Measurements from ENCODE around the gene NR6A1. TPM values are rescaled to one million over a fixed set of nuclear protein-coding genes. Genes with fewer than 3 reads are reported as not detected.

Gene NR6A1
- total RNA-seq, 1 donor from 2014 or later, result 4.0 TPM

GRCh38 chr9:124752967-124753366 is 18.1 kb downstream of the NR6A1 start:
- Histone ChIP-seq H3K9me3 (no peaks in the 10 kb centered on the region), H3K36me3 (no peaks in the 10 kb centered on the region), H3K27me3 (no peaks in the 10 kb centered on the region), H3K4me1 (no peaks in the 10 kb centered on the region), H3K4me3 (no peak overlapping the region), H3K27ac (no peak overlapping the region)
- intact Hi-C loops (cut with DNase I), result no loop called here
- DNase-seq, result no peak
- ATAC-seq, result peak; percentile 66
- TF ChIP-seq, protein P1, sequence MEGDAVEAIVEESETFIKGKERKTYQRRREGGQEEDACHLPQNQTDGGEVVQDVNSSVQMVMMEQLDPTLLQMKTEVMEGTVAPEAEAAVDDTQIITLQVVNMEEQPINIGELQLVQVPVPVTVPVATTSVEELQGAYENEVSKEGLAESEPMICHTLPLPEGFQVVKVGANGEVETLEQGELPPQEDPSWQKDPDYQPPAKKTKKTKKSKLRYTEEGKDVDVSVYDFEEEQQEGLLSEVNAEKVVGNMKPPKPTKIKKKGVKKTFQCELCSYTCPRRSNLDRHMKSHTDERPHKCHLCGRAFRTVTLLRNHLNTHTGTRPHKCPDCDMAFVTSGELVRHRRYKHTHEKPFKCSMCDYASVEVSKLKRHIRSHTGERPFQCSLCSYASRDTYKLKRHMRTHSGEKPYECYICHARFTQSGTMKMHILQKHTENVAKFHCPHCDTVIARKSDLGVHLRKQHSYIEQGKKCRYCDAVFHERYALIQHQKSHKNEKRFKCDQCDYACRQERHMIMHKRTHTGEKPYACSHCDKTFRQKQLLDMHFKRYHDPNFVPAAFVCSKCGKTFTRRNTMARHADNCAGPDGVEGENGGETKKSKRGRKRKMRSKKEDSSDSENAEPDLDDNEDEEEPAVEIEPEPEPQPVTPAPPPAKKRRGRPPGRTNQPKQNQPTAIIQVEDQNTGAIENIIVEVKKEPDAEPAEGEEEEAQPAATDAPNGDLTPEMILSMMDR (IDR thresholded peaks at IDR 0.05), result no peak

- ATAC-seq (no peak), DNase-seq (no peak)
- H3K4me1 ChIP-seq, result no peaks in the 10 kb centered on the region
- TF ChIP-seq, protein P1 (IDR thresholded peaks at IDR 0.05), result no peak
- H3K9me3 ChIP-seq, result no peaks in the 10 kb centered on the region
- H3K36me3 ChIP-seq, result no peaks in the 10 kb centered on the region
- intact Hi-C loops (cut with DNase I), result no loop called here
- no peak overlapping the region for H3K27ac ChIP-seq
- no peak overlapping the region for H3K4me3 ChIP-seq
- no peaks in the 10 kb centered on the region for H3K27me3 ChIP-seq
Measured at GRCh38 chr9:124749781-124750180, 21.3 kb downstream of the NR6A1 start.

DNA sequence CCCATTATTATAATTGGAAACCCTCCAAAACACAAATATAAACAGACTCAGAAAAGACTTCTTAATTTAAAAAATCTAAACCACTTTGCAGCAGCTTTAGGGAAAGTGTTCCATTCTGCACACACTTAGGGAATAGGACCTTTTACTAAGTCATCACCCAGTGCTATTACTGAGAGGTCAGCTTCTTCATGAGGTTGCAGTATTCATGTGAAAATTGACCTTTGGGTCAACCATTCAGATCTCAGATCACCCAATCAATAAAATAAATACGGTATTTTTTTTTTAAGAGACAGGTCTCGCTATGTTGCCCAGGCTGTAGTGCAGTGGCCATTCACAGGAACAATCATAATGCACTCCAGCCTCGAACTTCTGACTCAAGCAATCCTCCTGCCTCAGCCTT is 21.8 kb downstream of the NR6A1 start:
- H3K4me3 ChIP-seq, result no peak overlapping the region
- TF ChIP-seq, protein P1 (IDR thresholded peaks at IDR 0.05), result no peak
- no peak overlapping the region for H3K27ac ChIP-seq
- no peak for ATAC-seq
- intact Hi-C loops (cut with DNase I), result no loop called here
- H3K36me3 ChIP-seq, result no peaks in the 10 kb centered on the region
- no peak for DNase-seq
- no peaks in the 10 kb centered on the region for H3K27me3 ChIP-seq
- no peaks in the 10 kb centered on the region for H3K4me1 ChIP-seq
- no peaks in the 10 kb centered on the region for H3K9me3 ChIP-seq

DNA sequence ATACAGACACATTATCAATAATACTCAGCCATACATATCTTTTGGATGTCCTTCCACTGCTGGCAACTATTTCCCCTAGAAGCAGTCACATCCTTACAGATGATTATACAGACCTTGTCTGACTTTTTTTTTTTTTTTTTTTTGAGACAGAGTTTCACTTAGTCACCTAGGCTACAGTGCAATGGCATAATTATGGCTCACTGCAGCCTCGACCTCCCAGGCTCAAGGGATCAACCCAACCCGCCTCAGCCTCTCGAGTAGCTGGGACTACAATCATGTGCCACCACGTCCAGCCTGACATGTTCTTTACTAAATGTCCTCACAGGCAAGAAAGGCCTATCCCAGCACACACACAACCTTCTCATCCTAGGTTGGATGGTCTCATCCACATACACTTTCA is 24.0 kb downstream of the NR6A1 start:
- TF ChIP-seq, protein P1 (IDR thresholded peaks at IDR 0.05), result no peak
- Histone ChIP-seq H3K9me3 (no peaks in the 10 kb centered on the region), H3K27me3 (no peaks in the 10 kb centered on the region), H3K36me3 (no peaks in the 10 kb centered on the region), H3K4me1 (no peaks in the 10 kb centered on the region), H3K27ac (no peak overlapping the region), H3K4me3 (no peak overlapping the region)
- no peak for DNase-seq
- intact Hi-C loops (cut with DNase I), result no loop called here
- no peak for ATAC-seq

- H3K4me3 ChIP-seq, result no peak overlapping the region
- intact Hi-C loops (cut with DNase I), result no loop called here
- no peaks in the 10 kb centered on the region for H3K9me3 ChIP-seq
- no peak for ATAC-seq
- no peaks in the 10 kb centered on the region for H3K4me1 ChIP-seq
- H3K27me3 ChIP-seq, result no peaks in the 10 kb centered on the region
- no peak for DNase-seq
- no peak overlapping the region for H3K27ac ChIP-seq
- TF ChIP-seq, protein P1 (IDR thresholded peaks at IDR 0.05), result no peak
- H3K36me3 ChIP-seq, result no peaks in the 10 kb centered on the region
Measured at GRCh38 chr9:124743686-124744348, 27.3 kb downstream of the NR6A1 start.

DNA sequence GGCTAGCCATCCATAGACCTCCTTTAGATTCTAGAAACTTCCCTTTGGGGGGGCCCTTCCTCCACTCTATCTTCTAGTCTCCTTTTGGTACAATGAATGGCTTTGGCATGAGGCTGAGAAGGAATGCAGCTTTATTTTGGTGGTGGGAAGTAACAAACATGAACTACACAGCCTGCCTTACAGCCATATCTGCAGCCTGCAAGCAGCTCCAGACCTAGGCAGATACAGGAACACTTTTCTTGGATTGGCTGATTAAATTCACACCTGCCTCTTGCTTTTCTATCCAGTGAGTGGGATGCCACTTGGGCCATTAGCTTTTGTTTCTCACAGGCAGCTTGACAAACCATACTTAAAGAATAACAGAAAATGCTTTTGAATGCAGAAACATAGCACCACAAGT is 28.2 kb downstream of the NR6A1 start:
- intact Hi-C loops (cut with DNase I), result no loop called here
- Histone ChIP-seq H3K27me3 (no peaks in the 10 kb centered on the region), H3K27ac (no peak overlapping the region), H3K9me3 (no peaks in the 10 kb centered on the region), H3K4me3 (no peak overlapping the region), H3K36me3 (no peaks in the 10 kb centered on the region), H3K4me1 (no peaks in the 10 kb centered on the region)
- DNase-seq, result no peak
- TF ChIP-seq, protein P1 (IDR thresholded peaks at IDR 0.05), result no peak
- no peak for ATAC-seq

Data from upper lobe of right lung (tissue), 1 donor.